OCI-LY1 (cell line): ENCODE measurements around the gene TTLL5.
A peak's percentile ranks its signal among the peaks of the same experiment; 100 is the strongest.

Experiments used
- H2AFZ ChIP-seq: fragments of 200-600 bp; sonication (generic), shearing (Covaris generic); 2 replicates; pipeline ENCODE4 v1.6.0; 2014; ENCODE audit warnings: antibody characterized with exemption, mild to moderate bottlenecking, low read length
- H3F3A ChIP-seq: fragments of 200-600 bp; sonication (generic), shearing (Covaris generic); 2 replicates; pipeline ENCODE4 v1.6.0; 2014; ENCODE audit warnings: mild to moderate bottlenecking, antibody characterized with exemption, low read length, moderate library complexity; ENCODE audit not compliant: insufficient read depth
- H3K27ac ChIP-seq: fragments of 200-600 bp; sonication (generic); 2 replicates; pipeline ENCODE4 v1.5.1; 2014; ENCODE audit warnings: low read length, mixed run types, mild to moderate bottlenecking, low read depth; ENCODE audit not compliant: poor library complexity, severe bottlenecking
- H3K27me3 ChIP-seq: fragments of 200-600 bp; sonication (generic); 2 replicates; pipeline ENCODE4 v1.6.0; 2014; ENCODE audit warnings: antibody characterized with exemption, mild to moderate bottlenecking, low read length, moderate library complexity; ENCODE audit not compliant: insufficient read depth
- H3K36me3 ChIP-seq: fragments of 200-600 bp; sonication (generic); 2 replicates; pipeline ENCODE4 v1.6.1; 2014; ENCODE audit warnings: mild to moderate bottlenecking, antibody characterized with exemption, low read length, moderate library complexity, mixed read lengths; ENCODE audit not compliant: insufficient read depth
- H3K4me1 ChIP-seq: fragments of 200-600 bp; sonication (generic); 2 replicates; pipeline ENCODE4 v1.5.1; 2014; ENCODE audit warnings: mild to moderate bottlenecking, low read length, moderate library complexity; ENCODE audit not compliant: insufficient read depth, severe bottlenecking
- H3K4me2 ChIP-seq: fragments of 200-600 bp; sonication (generic), shearing (Covaris generic); 2 replicates; pipeline ENCODE4 v1.6.1; 2014; ENCODE audit warnings: low read length
- H3K4me3 ChIP-seq: fragments of 200-600 bp; sonication (generic); 2 replicates; pipeline ENCODE4 v1.5.1; 2014; ENCODE audit warnings: low read length, low read depth, mild to moderate bottlenecking, mixed read lengths; ENCODE audit not compliant: poor library complexity, severe bottlenecking
- H3K79me2 ChIP-seq: fragments of 200-600 bp; shearing (Covaris generic); 2 replicates; pipeline ENCODE4 v1.6.1; 2016; ENCODE audit warnings: mixed run types, low read length, mixed read lengths; ENCODE audit not compliant: insufficient read depth
- H3K9ac ChIP-seq: fragments of 200-600 bp; sonication (generic), shearing (Covaris generic); 2 replicates; pipeline ENCODE4 v1.6.1; 2014; ENCODE audit warnings: mild to moderate bottlenecking, low read length, mixed read lengths
- H3K9me2 ChIP-seq: fragments of 200-600 bp; sonication (generic), shearing (Covaris generic); 2 replicates; pipeline ENCODE4 v1.6.1; 2014; ENCODE audit warnings: low read depth, mild to moderate bottlenecking, low read length, mixed read lengths
- H3K9me3 ChIP-seq: fragments of 200-600 bp; shearing (Covaris generic); 2 replicates; pipeline ENCODE4 v1.6.1; 2014; ENCODE audit warnings: low read length, mixed read lengths
- H4K20me1 ChIP-seq: fragments of 200-600 bp; sonication (generic), shearing (Covaris generic); 2 replicates; pipeline ENCODE4 v1.6.0; 2016; ENCODE audit warnings: mild to moderate bottlenecking, low read length; ENCODE audit not compliant: insufficient read depth
- EZH2 ChIP-seq: fragments of 200-600 bp; sonication (generic), shearing (Covaris generic); IDR thresholded peaks from 2 replicates; pipeline ENCODE4 v1.8.0; 2017; ENCODE audit warnings: borderline replicate concordance, mixed run types, mild to moderate bottlenecking, antibody characterized with exemption, low read length, moderate library complexity, mixed read lengths
- TF ChIP-seq, protein P1 (sequence below): fragments of 200-600 bp; sonication (generic), shearing (Covaris generic); IDR thresholded peaks from 2 replicates; pipeline ENCODE4 v1.5.1; 2017; ENCODE audit warnings: mild to moderate bottlenecking, antibody characterized with exemption, low read length, moderate library complexity, mixed read lengths

TTLL5 gene

DNA sequence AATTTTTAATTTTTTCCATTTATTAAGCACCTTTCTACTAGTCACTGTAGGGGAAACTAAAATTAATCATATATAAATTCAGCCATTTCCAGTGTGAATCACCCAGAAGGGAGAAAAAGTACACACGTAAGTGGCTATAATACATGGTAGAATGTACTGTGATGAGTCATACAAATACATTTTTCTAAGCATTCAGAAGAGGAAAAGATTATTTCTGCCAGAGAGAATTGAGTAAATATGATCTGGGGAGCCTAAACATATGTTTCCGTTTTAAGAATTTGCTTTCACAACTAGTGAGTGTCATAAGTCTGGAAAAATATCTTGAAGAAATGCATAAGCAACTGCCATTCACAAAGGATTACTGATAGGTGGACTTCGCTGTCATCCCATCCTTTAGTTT is 218.0 kb downstream of the TTLL5 start:
- no peaks in the 10 kb centered on the region for H3F3A ChIP-seq
- no peak overlapping the region for H3K27ac ChIP-seq
- no peak overlapping the region for H3K4me2 ChIP-seq
- H3K27me3 ChIP-seq, result no peaks in the 10 kb centered on the region
- H3K4me3 ChIP-seq, result no peak overlapping the region
- no peaks in the 10 kb centered on the region for H3K4me1 ChIP-seq
- no peak overlapping the region for H3K9ac ChIP-seq
- H4K20me1 ChIP-seq, result no peaks in the 10 kb centered on the region
- no peaks in the 10 kb centered on the region for H3K79me2 ChIP-seq
- no peak for TF ChIP-seq EZH2
- TF ChIP-seq, protein P1, sequence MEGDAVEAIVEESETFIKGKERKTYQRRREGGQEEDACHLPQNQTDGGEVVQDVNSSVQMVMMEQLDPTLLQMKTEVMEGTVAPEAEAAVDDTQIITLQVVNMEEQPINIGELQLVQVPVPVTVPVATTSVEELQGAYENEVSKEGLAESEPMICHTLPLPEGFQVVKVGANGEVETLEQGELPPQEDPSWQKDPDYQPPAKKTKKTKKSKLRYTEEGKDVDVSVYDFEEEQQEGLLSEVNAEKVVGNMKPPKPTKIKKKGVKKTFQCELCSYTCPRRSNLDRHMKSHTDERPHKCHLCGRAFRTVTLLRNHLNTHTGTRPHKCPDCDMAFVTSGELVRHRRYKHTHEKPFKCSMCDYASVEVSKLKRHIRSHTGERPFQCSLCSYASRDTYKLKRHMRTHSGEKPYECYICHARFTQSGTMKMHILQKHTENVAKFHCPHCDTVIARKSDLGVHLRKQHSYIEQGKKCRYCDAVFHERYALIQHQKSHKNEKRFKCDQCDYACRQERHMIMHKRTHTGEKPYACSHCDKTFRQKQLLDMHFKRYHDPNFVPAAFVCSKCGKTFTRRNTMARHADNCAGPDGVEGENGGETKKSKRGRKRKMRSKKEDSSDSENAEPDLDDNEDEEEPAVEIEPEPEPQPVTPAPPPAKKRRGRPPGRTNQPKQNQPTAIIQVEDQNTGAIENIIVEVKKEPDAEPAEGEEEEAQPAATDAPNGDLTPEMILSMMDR, result no peak
- no peaks in the 10 kb centered on the region for H3K9me2 ChIP-seq
- H3K36me3 ChIP-seq, result no peaks in the 10 kb centered on the region
- H2AFZ ChIP-seq, result no peak overlapping the region
- no peaks in the 10 kb centered on the region for H3K9me3 ChIP-seq

DNA sequence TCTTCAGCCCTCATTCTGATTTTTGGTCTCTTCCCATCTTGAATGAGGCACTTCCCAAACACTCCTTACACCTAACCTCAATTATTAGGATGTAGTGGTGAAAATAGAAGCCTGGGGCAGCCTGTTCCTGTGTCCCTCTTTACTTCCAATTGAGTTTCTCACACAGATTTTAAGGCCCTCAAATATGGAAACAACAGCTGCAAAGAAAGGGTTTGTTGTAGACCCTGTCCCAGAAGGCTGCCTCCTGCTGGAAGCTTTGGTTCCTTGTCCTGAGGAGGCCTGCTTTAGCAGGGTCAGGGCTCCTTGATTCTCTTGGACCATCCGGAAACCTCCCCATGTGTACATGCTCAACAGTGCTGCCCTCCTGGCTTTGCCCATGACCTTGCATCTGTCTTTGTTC is 219.5 kb downstream of the TTLL5 start:
- Histone ChIP-seq H3K9ac (no peak overlapping the region), H3K79me2 (no peaks in the 10 kb centered on the region), H3K9me2 (no peaks in the 10 kb centered on the region), H3K4me3 (no peak overlapping the region), H3K27ac (no peak overlapping the region), H3K4me1 (no peaks in the 10 kb centered on the region), H4K20me1 (no peaks in the 10 kb centered on the region), H3K27me3 (no peaks in the 10 kb centered on the region), H3F3A (no peaks in the 10 kb centered on the region), H2AFZ (no peak overlapping the region), H3K36me3 (no peaks in the 10 kb centered on the region), H3K9me3 (no peaks in the 10 kb centered on the region), H3K4me2 (no peak overlapping the region)
- no peak for TF ChIP-seq EZH2
- TF ChIP-seq, protein P1, result peak; percentile 28; the same call in 1 of the 2 replicates

DNA sequence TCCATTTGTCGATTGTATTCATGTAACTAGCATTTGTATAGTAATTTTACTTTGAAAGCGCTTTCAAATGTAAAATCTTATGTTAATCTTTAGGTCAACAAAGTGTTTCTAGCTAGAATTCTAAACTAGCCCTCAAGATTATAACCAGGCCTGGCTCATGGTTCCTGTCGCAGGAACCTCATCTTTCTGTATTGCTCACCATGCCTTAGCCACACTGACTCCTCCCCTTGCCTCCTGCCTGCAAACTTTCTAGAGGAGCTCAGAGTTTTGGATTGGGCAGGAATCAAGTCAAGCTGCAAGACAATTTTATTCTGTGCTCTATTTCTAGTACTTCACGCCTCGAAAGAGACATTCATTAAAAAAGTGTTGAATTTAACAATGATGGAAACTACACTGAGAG is 220.9 kb downstream of the TTLL5 start:
- Histone ChIP-seq H3K4me3 (no peak overlapping the region), H3K9ac (no peak overlapping the region), H3K9me2 (no peaks in the 10 kb centered on the region), H3K4me1 (no peaks in the 10 kb centered on the region), H3K27ac (no peak overlapping the region), H3K27me3 (no peaks in the 10 kb centered on the region), H3F3A (no peaks in the 10 kb centered on the region), H3K79me2 (no peaks in the 10 kb centered on the region), H4K20me1 (no peaks in the 10 kb centered on the region), H3K36me3 (no peaks in the 10 kb centered on the region), H3K9me3 (no peaks in the 10 kb centered on the region), H3K4me2 (no peak overlapping the region), H2AFZ (no peak overlapping the region)
- TF ChIP-seq, protein P1, result no peak
